Measurements from ENCODE around the gene TOP1. TPM values are rescaled to one million over a fixed set of nuclear protein-coding genes. Genes with fewer than 3 reads are reported as not detected.

Gene TOP1
- total RNA-seq, 1 donor = 12.0 TPM

DNA sequence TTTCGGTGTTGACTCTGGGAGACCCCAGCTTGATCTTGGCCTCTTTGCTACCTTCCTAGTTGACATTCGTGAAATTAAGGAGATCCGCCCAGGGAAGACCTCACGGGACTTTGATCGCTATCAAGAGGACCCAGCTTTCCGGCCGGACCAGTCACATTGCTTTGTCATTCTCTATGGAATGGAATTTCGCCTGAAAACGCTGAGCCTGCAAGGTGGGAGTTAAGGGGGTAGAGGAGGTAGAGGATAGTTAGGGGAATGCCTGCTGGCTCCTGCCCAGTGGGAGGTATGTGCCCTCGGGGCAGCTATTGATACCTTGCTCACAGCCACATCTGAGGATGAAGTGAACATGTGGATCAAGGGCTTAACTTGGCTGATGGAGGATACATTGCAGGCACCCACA lies 130.9 kb downstream of the TOP1 start:
- TF ChIP-seq, protein P1, sequence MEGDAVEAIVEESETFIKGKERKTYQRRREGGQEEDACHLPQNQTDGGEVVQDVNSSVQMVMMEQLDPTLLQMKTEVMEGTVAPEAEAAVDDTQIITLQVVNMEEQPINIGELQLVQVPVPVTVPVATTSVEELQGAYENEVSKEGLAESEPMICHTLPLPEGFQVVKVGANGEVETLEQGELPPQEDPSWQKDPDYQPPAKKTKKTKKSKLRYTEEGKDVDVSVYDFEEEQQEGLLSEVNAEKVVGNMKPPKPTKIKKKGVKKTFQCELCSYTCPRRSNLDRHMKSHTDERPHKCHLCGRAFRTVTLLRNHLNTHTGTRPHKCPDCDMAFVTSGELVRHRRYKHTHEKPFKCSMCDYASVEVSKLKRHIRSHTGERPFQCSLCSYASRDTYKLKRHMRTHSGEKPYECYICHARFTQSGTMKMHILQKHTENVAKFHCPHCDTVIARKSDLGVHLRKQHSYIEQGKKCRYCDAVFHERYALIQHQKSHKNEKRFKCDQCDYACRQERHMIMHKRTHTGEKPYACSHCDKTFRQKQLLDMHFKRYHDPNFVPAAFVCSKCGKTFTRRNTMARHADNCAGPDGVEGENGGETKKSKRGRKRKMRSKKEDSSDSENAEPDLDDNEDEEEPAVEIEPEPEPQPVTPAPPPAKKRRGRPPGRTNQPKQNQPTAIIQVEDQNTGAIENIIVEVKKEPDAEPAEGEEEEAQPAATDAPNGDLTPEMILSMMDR (IDR thresholded peaks at IDR 0.05; ENCODE audit: insufficient read depth, low read length) = no peak
- H3K4me3 ChIP-seq (ENCODE audit: low read depth, low read length) = no peak overlapping the region
- no peak for DNase-seq (ENCODE audit: low read depth)

DNA sequence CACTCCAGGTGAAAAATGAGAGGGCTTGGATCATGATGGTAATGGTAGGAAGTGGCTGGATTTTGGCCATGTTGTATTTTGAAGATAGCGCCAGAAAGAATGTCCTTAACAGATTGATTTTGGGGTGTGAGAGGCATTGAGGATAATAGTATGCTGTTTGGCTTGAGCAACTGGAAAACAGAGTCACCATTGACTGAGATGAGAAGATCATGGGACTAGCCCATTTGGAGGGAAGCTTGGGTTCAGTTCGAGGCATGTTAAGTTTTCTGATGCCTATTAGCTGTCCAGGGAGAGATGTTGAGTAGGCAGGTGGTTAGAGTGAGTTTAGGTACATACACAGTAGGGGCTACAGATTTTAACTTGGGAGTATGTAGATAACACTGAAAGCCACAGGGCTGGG lies 132.1 kb downstream of the TOP1 start:
- TF ChIP-seq, protein P1 (IDR thresholded peaks at IDR 0.05; ENCODE audit: insufficient read depth, low read length) = no peak
- H3K4me3 ChIP-seq (ENCODE audit: low read depth, low read length) = no peak overlapping the region
- DNase-seq (ENCODE audit: low read depth) = no peak

- no peak overlapping the region for H3K4me3 ChIP-seq (ENCODE audit: low read depth, low read length)
- TF ChIP-seq, protein P1 (IDR thresholded peaks at IDR 0.05; ENCODE audit: insufficient read depth, low read length) = no peak
- no peak for DNase-seq (ENCODE audit: low read depth)
Measured at GRCh38 chr20:41161886-41162285, 133.3 kb downstream of the TOP1 start.

DNA sequence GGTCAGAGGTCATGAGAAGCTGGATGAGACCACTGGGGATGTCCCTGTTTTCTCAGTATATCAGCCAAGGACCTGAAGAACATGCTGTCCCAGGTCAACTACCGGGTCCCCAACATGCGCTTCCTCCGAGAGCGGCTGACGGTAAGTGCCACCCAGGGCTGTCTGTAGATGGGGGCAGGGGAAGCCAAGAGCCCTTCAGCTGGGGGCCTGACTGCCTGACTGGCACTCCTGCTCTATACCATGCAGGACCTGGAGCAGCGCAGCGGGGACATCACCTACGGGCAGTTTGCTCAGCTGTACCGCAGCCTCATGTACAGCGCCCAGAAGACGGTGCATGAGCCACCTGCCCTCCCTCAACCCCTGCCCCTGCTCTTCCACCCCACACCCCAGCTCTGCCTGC lies 133.8 kb downstream of the TOP1 start:
- no peak for DNase-seq (ENCODE audit: low read depth)
- H3K4me3 ChIP-seq (ENCODE audit: low read depth, low read length) = no peak overlapping the region
- TF ChIP-seq, protein P1 (IDR thresholded peaks at IDR 0.05; ENCODE audit: insufficient read depth, low read length) = no peak

GRCh38 chr20:41163821-41164220 lies 135.2 kb downstream of the TOP1 start:
- DNase-seq (ENCODE audit: low read depth) = no peak
- H3K4me3 ChIP-seq (ENCODE audit: low read depth, low read length) = no peak overlapping the region
- TF ChIP-seq, protein P1 (IDR thresholded peaks at IDR 0.05; ENCODE audit: insufficient read depth, low read length) = no peak

DNA sequence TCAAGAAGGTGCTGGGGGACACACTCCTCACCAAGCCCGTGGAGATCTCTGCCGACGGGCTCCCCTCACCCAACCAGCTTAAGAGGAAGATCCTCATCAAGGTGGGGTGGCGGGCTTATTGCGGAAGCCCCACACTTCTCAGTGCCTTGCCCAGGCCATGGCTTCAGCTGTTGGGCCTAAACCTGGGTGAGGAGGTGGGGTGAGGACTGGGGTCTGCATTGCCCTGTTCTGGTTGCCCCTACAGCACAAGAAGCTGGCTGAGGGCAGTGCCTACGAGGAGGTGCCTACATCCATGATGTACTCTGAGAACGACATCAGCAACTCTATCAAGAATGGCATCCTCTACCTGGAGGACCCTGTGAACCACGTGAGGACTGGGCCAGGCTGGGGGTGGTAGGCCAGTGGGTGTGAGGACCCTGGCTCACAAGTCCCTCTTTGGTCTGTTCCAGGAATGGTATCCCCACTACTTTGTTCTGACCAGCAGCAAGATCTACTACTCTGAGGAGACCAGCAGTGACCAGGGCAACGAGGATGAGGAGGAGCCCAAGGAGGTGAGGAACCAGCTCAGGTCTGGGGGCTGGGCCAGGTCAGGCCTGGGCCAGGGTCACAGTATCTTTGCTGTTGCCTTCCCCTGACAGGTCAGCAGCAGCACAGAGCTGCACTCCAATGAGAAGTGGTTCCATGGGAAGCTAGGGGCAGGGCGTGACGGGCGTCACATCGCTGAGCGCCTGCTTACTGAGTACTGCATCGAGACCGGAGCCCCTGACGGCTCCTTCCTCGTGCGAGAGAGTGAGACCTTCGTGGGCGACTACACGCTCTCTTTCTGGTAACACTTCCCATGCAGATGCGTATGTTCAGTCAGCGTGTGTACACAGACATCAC lies 136.6 kb downstream of the TOP1 start:
- TF ChIP-seq, protein P1 (IDR thresholded peaks at IDR 0.05; ENCODE audit: insufficient read depth, low read length) = no peak
- no peak overlapping the region for H3K4me3 ChIP-seq (ENCODE audit: low read depth, low read length)
- DNase-seq (ENCODE audit: low read depth) = no peak

Measured in fibroblast of the aortic adventitia (primary cell).